VCaP (cell line): ENCODE measurements around the gene CFAP99.

Experiments
- H3K27ac ChIP-seq: fragments of 450-650 bp; 2 replicates; pipeline ENCODE4 v1.5.1; 2017
- TF ChIP-seq, protein P1 (sequence below): fragments of 450-650 bp; conservative IDR thresholded peaks from 2 replicates; pipeline ENCODE4 v1.5.1; 2017; ENCODE audit warnings: mild to moderate bottlenecking, moderate library complexity

CFAP99 gene

DNA sequence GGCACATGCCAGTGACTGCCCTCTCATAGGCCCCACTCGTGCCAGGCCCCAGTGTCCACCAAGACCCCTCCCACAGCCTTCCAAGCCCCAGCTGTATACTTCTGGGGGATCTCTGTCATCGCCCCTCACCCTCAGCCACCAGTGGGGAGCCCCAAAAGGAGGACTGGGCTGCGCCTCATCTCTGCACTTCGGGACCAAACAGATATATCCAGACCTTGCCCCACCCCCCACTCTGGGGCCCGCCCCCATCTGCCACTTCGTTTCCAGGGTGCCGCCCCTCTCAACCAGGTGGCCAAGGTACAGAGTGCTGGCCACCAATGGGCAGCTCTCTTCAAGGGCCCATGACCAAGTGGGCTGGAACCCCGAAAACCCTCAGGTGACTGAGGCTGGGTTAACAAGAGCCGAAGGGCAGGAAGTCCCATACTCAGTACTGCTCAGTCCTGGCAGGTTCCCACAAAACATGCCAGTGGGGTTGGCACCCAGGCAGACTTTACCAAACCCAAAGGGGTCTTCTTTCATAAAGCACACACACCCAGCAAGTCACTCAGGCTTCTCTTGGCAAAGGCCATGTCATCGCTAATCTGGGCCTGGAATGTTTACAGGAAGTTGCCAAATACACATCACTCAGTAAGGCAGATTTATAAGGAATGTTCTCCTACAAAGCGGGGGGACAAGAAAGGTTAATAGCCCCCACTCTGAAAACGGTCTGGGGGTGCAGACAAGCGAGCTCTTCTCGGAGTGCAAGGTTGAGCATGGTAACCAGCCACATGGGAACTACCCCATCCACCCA lies 4.7 kb upstream of the CFAP99 start:
- TF ChIP-seq, protein P1, sequence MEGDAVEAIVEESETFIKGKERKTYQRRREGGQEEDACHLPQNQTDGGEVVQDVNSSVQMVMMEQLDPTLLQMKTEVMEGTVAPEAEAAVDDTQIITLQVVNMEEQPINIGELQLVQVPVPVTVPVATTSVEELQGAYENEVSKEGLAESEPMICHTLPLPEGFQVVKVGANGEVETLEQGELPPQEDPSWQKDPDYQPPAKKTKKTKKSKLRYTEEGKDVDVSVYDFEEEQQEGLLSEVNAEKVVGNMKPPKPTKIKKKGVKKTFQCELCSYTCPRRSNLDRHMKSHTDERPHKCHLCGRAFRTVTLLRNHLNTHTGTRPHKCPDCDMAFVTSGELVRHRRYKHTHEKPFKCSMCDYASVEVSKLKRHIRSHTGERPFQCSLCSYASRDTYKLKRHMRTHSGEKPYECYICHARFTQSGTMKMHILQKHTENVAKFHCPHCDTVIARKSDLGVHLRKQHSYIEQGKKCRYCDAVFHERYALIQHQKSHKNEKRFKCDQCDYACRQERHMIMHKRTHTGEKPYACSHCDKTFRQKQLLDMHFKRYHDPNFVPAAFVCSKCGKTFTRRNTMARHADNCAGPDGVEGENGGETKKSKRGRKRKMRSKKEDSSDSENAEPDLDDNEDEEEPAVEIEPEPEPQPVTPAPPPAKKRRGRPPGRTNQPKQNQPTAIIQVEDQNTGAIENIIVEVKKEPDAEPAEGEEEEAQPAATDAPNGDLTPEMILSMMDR, result no peak
- peak overlapping the region; percentile 75 for H3K27ac ChIP-seq

- TF ChIP-seq, protein P1, result no peak
- no peak overlapping the region for H3K27ac ChIP-seq
Observed at GRCh38 chr4:2415213-2415612, 3.5 kb upstream of the CFAP99 start.

DNA sequence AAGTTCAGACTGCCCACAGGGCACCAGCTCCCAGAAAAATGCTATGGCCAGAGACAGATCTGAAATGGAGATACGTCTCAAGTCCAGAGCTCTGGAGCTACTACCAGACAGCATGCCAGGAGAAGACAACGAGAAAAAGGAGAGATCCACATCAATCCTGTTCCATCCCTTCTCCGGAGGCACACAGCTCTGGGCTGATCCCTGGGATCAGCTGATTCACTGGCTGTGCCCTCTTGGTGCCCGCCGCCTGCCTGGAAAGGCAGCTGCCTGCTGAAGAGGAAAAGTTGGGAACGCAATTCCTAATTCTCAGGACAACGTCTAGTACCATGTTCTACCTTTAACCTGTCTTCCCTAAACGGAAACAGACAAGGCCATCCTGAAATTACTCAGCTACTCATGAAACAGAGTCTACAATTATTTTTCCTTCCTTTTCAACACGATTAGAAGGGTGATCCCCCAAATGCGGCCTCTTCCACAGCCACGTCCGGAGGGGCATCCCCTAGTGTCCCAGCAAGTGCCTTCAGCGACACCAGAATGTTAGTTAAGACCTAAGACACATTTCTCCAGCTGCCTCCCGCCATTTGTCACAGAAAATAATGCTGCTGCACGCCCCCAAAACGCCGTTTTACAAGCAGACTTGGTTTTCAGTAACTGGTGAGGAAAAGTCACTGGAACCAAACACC lies 2.7 kb upstream of the CFAP99 start:
- no peak overlapping the region for H3K27ac ChIP-seq
- TF ChIP-seq, protein P1, result no peak

- H3K27ac ChIP-seq, result peak overlapping the region; percentile 66; the same call in 1 of the 2 replicates
- TF ChIP-seq, protein P1, result no peak
Observed at GRCh38 chr4:2416564-2417225, 2.1 kb upstream of the CFAP99 start.

GRCh38 chr4:2417226-2417764 lies 1.5 kb upstream of the CFAP99 start:
- TF ChIP-seq, protein P1, result no peak
- peak overlapping the region; percentile 66; the same call in 1 of the 2 replicates for H3K27ac ChIP-seq

GRCh38 chr4:2417765-2418649 lies 748 bp upstream of the CFAP99 start, which contains the start of gene ZFYVE28:
TSS of gene ZFYVE28 (minus strand) at chr4:2418645. CDS start at chr4:2418323, 322 bp downstream.
- H3K27ac ChIP-seq, result peak within 1 kb of the TSS; percentile 66
- TF ChIP-seq, protein P1, result no peak
